GM10248 (cell line): ENCODE data around the gene KCND1.

Experiments used
- CTCF ChIA-PET: fragments of 300-600 bp; sonication (Branson Sonifier 250); formaldehyde crosslinking; extraction: SDS; loops from one replicate; lab custom pipeline; 2021; ENCODE audit warnings: antibody characterized with exemption; lab: Yijun Ruan, JAX
- POLR2A ChIA-PET: fragments of 350-650 bp; sonication (Branson Sonifier 250); formaldehyde crosslinking; extraction: SDS; loops from one replicate; lab custom pipeline; 2020; ENCODE audit warnings: antibody characterized with exemption; lab: Yijun Ruan, JAX
- DNase-seq: peaks from one replicate; pipeline ENCODE4 v3.0.0; 2012; ENCODE audit errors: extremely low spot score
- TF ChIP-seq, protein P1 (sequence below): IDR thresholded peaks from 2 replicates; pipeline ENCODE4 v1.5.1; 2012; ENCODE audit warnings: mild to moderate bottlenecking, low read depth; ENCODE audit errors: extremely low read depth, missing control alignments, control extremely low read depth

KCND1 gene

GRCh38 chrX:49000636-49001035 is 29.0 kb upstream of the KCND1 start:
- TF ChIP-seq, protein P1, sequence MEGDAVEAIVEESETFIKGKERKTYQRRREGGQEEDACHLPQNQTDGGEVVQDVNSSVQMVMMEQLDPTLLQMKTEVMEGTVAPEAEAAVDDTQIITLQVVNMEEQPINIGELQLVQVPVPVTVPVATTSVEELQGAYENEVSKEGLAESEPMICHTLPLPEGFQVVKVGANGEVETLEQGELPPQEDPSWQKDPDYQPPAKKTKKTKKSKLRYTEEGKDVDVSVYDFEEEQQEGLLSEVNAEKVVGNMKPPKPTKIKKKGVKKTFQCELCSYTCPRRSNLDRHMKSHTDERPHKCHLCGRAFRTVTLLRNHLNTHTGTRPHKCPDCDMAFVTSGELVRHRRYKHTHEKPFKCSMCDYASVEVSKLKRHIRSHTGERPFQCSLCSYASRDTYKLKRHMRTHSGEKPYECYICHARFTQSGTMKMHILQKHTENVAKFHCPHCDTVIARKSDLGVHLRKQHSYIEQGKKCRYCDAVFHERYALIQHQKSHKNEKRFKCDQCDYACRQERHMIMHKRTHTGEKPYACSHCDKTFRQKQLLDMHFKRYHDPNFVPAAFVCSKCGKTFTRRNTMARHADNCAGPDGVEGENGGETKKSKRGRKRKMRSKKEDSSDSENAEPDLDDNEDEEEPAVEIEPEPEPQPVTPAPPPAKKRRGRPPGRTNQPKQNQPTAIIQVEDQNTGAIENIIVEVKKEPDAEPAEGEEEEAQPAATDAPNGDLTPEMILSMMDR, result no peak
- ChIA-PET POLR2A (no interaction called here), CTCF (interaction anchor here (0.9 kb wide), 1 partner anchor 29 kb away, joined by 3 read pairs; no protein-coding TSS in a partner anchor)
- DNase-seq, result no peak

GRCh38 chrX:48999030-48999429 is 27.4 kb upstream of the KCND1 start:
- ChIA-PET CTCF (no interaction called here), POLR2A (no interaction called here)
- TF ChIP-seq, protein P1, result no peak
- no peak for DNase-seq

DNA sequence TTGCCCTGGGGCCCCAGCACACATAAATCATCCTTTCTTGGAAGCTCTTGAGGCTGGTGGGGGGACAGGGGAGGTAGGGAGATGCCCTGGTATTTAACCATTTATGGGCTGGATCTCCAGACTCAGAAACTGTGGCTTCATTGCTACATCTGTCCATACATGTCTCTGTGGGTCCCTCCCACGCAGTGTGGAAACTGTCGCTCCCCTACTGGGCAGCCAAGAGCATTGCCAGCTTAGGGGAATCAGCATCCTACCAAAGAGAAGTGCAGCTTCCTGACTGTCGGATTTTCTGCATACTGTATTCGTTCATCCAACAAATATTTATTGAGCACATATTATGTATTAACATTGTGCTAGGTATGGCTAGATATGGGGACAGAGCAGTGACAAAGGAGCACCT is 26.7 kb upstream of the KCND1 start:
- no peak for DNase-seq
- CTCF ChIA-PET, result no interaction called here
- POLR2A ChIA-PET, result no interaction called here
- TF ChIP-seq, protein P1, result no peak

- TF ChIP-seq, protein P1, result no peak
- ChIA-PET CTCF (no interaction called here), POLR2A (no interaction called here)
- DNase-seq, result no peak
Observed at GRCh38 chrX:48997865-48998264, 26.2 kb upstream of the KCND1 start.

DNA sequence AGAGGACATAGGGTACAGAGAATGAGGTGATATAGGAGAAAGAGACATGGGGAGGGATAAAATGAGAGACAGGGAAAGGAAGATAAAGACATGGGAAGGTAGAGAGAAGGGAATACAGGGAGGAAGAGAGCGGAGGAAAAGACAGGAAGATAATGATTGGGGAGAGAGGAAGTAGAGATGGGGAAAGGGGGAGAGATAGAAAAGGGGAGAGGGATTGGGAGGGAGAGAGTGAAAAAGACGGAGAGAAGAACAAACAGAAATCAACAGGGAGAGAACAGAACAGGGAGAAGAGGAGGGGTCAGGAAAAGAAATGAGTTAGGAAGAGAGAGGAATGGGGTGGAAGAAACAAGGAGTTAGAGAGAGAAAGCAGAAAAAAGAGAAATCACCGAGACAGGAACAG is 25.8 kb upstream of the KCND1 start:
- ChIA-PET CTCF (no interaction called here), POLR2A (no interaction called here)
- DNase-seq, result no peak
- TF ChIP-seq, protein P1, result no peak

DNA sequence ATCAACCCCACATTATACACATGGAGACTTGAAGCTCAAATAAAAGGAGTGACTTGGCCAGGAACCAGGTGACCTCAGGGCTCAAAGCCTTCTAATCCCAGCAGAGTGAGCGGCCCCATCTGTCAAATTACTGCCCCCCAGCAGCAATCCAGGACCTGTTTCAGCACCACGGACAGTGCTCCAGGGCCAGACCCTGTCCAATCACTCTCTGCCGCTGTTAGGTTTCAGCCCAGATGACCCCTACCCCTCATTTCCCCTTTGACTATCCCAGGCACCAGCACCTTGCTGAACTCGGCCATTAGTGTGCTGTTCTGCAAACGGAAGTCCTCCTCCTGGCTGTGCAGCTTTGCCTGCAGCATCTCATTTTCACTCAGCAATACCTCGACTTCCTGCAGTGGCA is 25.3 kb upstream of the KCND1 start:
- POLR2A ChIA-PET, result no interaction called here
- TF ChIP-seq, protein P1, result no peak
- no peak for DNase-seq
- CTCF ChIA-PET, result interaction anchor here (0.8 kb wide), 1 partner anchor 24 kb away, joined by 4 read pairs; no protein-coding TSS in a partner anchor
